ENCODE data around the gene MRPL46. TPM values are rescaled to one million over a fixed set of nuclear protein-coding genes. Genes with fewer than 3 reads are reported as not detected.

MRPL46 gene
- total and polyA plus RNA-seq, 9 of the 15 experiments (the other 6 are each of a cell fraction or from before 2014, with no cell fraction given): 41.2 to 72.2 (median 49.8) TPM

- TF ChIP-seq CBX3 (IDR thresholded peaks at IDR 0.05; ENCODE audit: borderline replicate concordance in 1 of 2, low read length in 2 of 2) (peak in 1 of 2 experiments; percentile 26; a peak in 1 of 3 replicates), DIDO1 (tag; IDR thresholded peaks at IDR 0.05; ENCODE audit: low read depth) (peak; percentile 86), TSC22D4 (tag; IDR thresholded peaks at IDR 0.05) (no peak), TGIF2 (CRISPR knock-in tag; IDR thresholded peaks at IDR 0.05) (peak; percentile 60; the same call in 1 of the 2 replicates), HMGN3 (IDR thresholded peaks at IDR 0.05; ENCODE audit: borderline replicate concordance, extremely low read depth, insufficient read length, low read depth, low read length) (peak; percentile 54), ZNF766 (CRISPR knock-in tag; conservative IDR thresholded peaks at IDR 0.05) (peak; percentile 81; the same call in 1 of the 2 replicates), ZNF347 (CRISPR knock-in tag; IDR thresholded peaks at IDR 0.05; ENCODE audit: low read depth) (no peak), ZNF644 (tag; IDR thresholded peaks at IDR 0.05; ENCODE audit: low read depth) (0 out of 2 replicates have a peak, but pooled peaks have one; percentile 52), HNRNPLL (IDR thresholded peaks at IDR 0.05; ENCODE audit: low read depth, low read length, poor library complexity, severe bottlenecking) (peak; percentile 58), ZNF232 (CRISPR knock-in tag; IDR thresholded peaks at IDR 0.05) (0 out of 2 replicates have a peak, but pooled peaks have one; percentile 23), NFXL1 (CRISPR knock-in tag; IDR thresholded peaks at IDR 0.05) (no peak), NRF1 (conservative IDR thresholded peaks at IDR 0.05 in 1 of 2, IDR thresholded peaks at IDR 0.05 in 1 of 2) (peak; percentile 84 to 87), NUFIP1 (IDR thresholded peaks at IDR 0.05; ENCODE audit: partially characterized antibody) (peak; percentile 73), ZEB2 (IDR thresholded peaks at IDR 0.05) (no peak), CREM (IDR thresholded peaks at IDR 0.05; ENCODE audit: low read depth) (peak; percentile 93), TEAD4 (IDR thresholded peaks at IDR 0.05; ENCODE audit: low read length) (peak; percentile 30; the same call in 1 of the 2 replicates), TEAD4 (CRISPR knock-in tag; IDR thresholded peaks at IDR 0.05; ENCODE audit: borderline replicate concordance) (no peak), YY1 (IDR thresholded peaks at IDR 0.05; ENCODE audit: borderline replicate concordance in 1 of 3, control insufficient read depth in 1 of 3, extremely low read depth in 1 of 3, insufficient read depth in 3 of 3, insufficient read length in 1 of 3, insufficient replicate concordance in 2 of 3, low read depth in 1 of 3, low read length in 2 of 3) (peak; percentile 95 to 99 (median 98)), SOX6 (IDR thresholded peaks at IDR 0.05) (peak; percentile 18; the same call in 1 of the 2 replicates), SIN3B (IDR thresholded peaks at IDR 0.05; ENCODE audit: low read depth) (peak; percentile 98), KDM5B (IDR thresholded peaks at IDR 0.05; ENCODE audit: insufficient replicate concordance, low read depth, low read length) (peak; percentile 29), C11orf30 (IDR thresholded peaks at IDR 0.05; ENCODE audit: low read depth) (peak; percentile 98), NR2C1 (IDR thresholded peaks at IDR 0.05) (peak; percentile 68), NR2C1 (tag; IDR thresholded peaks at IDR 0.05) (peak; percentile 60)
- TF ChIP-seq, protein P1, sequence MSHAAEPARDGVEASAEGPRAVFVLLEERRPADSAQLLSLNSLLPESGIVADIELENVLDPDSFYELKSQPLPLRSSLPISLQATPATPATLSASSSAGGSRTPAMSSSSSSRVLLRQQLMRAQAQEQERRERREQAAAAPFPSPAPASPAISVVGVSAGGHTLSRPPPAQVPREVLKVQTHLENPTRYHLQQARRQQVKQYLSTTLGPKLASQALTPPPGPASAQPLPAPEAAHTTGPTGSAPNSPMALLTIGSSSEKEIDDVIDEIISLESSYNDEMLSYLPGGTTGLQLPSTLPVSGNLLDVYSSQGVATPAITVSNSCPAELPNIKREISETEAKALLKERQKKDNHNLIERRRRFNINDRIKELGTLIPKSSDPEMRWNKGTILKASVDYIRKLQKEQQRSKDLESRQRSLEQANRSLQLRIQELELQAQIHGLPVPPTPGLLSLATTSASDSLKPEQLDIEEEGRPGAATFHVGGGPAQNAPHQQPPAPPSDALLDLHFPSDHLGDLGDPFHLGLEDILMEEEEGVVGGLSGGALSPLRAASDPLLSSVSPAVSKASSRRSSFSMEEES (CRISPR knock-in tag; IDR thresholded peaks at IDR 0.05): no peak
- TF ChIP-seq, protein P2, sequence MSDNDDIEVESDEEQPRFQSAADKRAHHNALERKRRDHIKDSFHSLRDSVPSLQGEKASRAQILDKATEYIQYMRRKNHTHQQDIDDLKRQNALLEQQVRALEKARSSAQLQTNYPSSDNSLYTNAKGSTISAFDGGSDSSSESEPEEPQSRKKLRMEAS (CRISPR knock-in tag; IDR thresholded peaks at IDR 0.05): peak; percentile 81
Observed at GRCh38 chr15:88467073-88467934, at the start of gene MRPL46, which contains the start of gene MRPS11 (continued).

Measured in K562 (cell line).